Osteoblast (primary cell): ENCODE data around the gene RETREG1. TPM values are rescaled to one million over a fixed set of nuclear protein-coding genes. Genes with fewer than 3 reads are reported as not detected.
"Not testable (repeated sequence)": the region's sequence is repeated elsewhere in the genome, so short reads cannot be mapped to it uniquely, and the experiment has no call there.

Experiments used
- DNase-seq: peaks from one replicate; pipeline ENCODE4 v3.0.0; 2011; ENCODE audit warnings: low spot score, mixed read lengths; ENCODE audit not compliant: insufficient read length; ENCODE audit errors: missing footprints
- H2AFZ ChIP-seq: 2 replicates; pipeline ENCODE4 v1.6.0; 2011; ENCODE audit warnings: mild to moderate bottlenecking, low read length
- H3K27ac ChIP-seq: 2 replicates; pipeline ENCODE4 v1.5.1; 2011; ENCODE audit warnings: mild to moderate bottlenecking, low read depth, low read length, moderate library complexity
- H3K27me3 ChIP-seq: 2 replicates; pipeline ENCODE4 v1.6.0; 2012; ENCODE audit warnings: mild to moderate bottlenecking, control low read depth, inconsistent platforms, low read length, moderate library complexity; ENCODE audit not compliant: insufficient read depth
- H3K36me3 ChIP-seq: 2 replicates; pipeline ENCODE4 v1.5.1; 2011; ENCODE audit warnings: mild to moderate bottlenecking, low read length, control low read depth, moderate library complexity; ENCODE audit not compliant: insufficient read depth
- H3K4me1 ChIP-seq: 2 replicates; pipeline ENCODE4 v1.5.1; 2011; ENCODE audit warnings: mild to moderate bottlenecking, low read length, control low read depth, moderate library complexity; ENCODE audit not compliant: insufficient read depth
- H3K4me2 ChIP-seq: 2 replicates; pipeline ENCODE4 v1.6.0; 2011; ENCODE audit warnings: mild to moderate bottlenecking, low read length; ENCODE audit not compliant: insufficient read depth
- H3K4me3 ChIP-seq: fragments of 200-600 bp; sonication (generic); 3 replicates; pipeline ENCODE4 v1.5.1; 2012; ENCODE audit warnings: mild to moderate bottlenecking, low read length, inconsistent platforms; ENCODE audit not compliant: insufficient read depth
- H3K79me2 ChIP-seq: 2 replicates; pipeline ENCODE4 v1.6.0; 2012; ENCODE audit warnings: mild to moderate bottlenecking, low read length, control low read depth, inconsistent platforms; ENCODE audit not compliant: insufficient read depth
- H3K9me3 ChIP-seq: 2 replicates; pipeline ENCODE4 v1.5.1; 2011; ENCODE audit warnings: low read depth, low read length, control low read depth
- H4K20me1 ChIP-seq: 2 replicates; pipeline ENCODE4 v1.6.0; 2012; ENCODE audit warnings: mild to moderate bottlenecking, low read length, control low read depth; ENCODE audit not compliant: insufficient read depth
- CTCF ChIP-seq: IDR thresholded peaks from 2 replicates; pipeline ENCODE4 v1.5.1; 2011; ENCODE audit warnings: mild to moderate bottlenecking, low read depth, low read length, moderate library complexity; ENCODE audit errors: extremely low read depth
- total RNA-seq: library from RNA; depleted of rRNA; stranded (reverse); fragments of >200 nt; gene quantifications from 2 replicates; pipeline ENCODE4 v1.2.3, GENCODE V29; 2012

The RETREG1 gene
- total RNA-seq, 1 donor: 8.3 TPM

- Histone ChIP-seq H3K4me3 (peak overlapping the region; percentile 63), H3K9me3 (no peaks in the 10 kb centered on the region), H3K36me3 (no peaks in the 10 kb centered on the region), H3K27ac (no peak overlapping the region), H3K27me3 (peaks cover 42% of the 10 kb centered on the region), H4K20me1 (no peaks in the 10 kb centered on the region), H2AFZ (no peak overlapping the region), H3K4me1 (peaks cover 3% of the 10 kb centered on the region), H3K4me2 (peak overlapping the region; percentile 73), H3K79me2 (no peaks in the 10 kb centered on the region)
- DNase-seq: peak; percentile 72
- no peak for TF ChIP-seq CTCF
Observed at GRCh38 chr5:16615741-16616535, 859 bp downstream of the RETREG1 start.

- peaks cover 3% of the 10 kb centered on the region for H3K4me1 ChIP-seq
- H3K27ac ChIP-seq: no peak overlapping the region
- DNase-seq: no peak
- H3K4me3 ChIP-seq: no peak overlapping the region
- peaks cover 19% of the 10 kb centered on the region for H3K27me3 ChIP-seq
- H3K36me3 ChIP-seq: no peaks in the 10 kb centered on the region
- H3K9me3 ChIP-seq: no peaks in the 10 kb centered on the region
- no peak overlapping the region for H3K4me2 ChIP-seq
- no peak overlapping the region for H2AFZ ChIP-seq
- no peaks in the 10 kb centered on the region for H4K20me1 ChIP-seq
- no peaks in the 10 kb centered on the region for H3K79me2 ChIP-seq
- no peak for TF ChIP-seq CTCF
Observed at GRCh38 chr5:16612007-16612406, 4.8 kb downstream of the RETREG1 start.

- not testable (repeated sequence) for DNase-seq, H3K4me3 ChIP-seq, H3K36me3 ChIP-seq, H3K4me2 ChIP-seq, H4K20me1 ChIP-seq, H3K4me1 ChIP-seq, H3K27ac ChIP-seq, H2AFZ ChIP-seq, H3K9me3 ChIP-seq, H3K79me2 ChIP-seq
- peaks cover 11% of the 10 kb centered on the region for H3K27me3 ChIP-seq
Observed at GRCh38 chr5:16610896-16611295, 5.9 kb downstream of the RETREG1 start.

GRCh38 chr5:16609412-16609811 lies 7.4 kb downstream of the RETREG1 start:
- peaks cover under 1% of the 10 kb centered on the region for H3K27me3 ChIP-seq
- no peaks in the 10 kb centered on the region for H3K79me2 ChIP-seq
- no peaks in the 10 kb centered on the region for H4K20me1 ChIP-seq
- H3K36me3 ChIP-seq: no peaks in the 10 kb centered on the region
- no peak for TF ChIP-seq CTCF
- DNase-seq: no peak
- no peak overlapping the region for H2AFZ ChIP-seq
- H3K27ac ChIP-seq: no peak overlapping the region
- no peaks in the 10 kb centered on the region for H3K4me1 ChIP-seq
- no peak overlapping the region for H3K4me3 ChIP-seq
- no peak overlapping the region for H3K4me2 ChIP-seq
- no peaks in the 10 kb centered on the region for H3K9me3 ChIP-seq
